CD8-positive, alpha-beta memory T cell (primary cell): ENCODE results near the gene FANCD2OS. TPM values are rescaled to one million over a fixed set of nuclear protein-coding genes. Genes with fewer than 3 reads are reported as not detected.
"Not testable (repeated sequence)": the region's sequence is repeated elsewhere in the genome, so short reads cannot be mapped to it uniquely, and the experiment has no call there.

ENCODE experiments used
- CTCF ChIA-PET: fragments of 350-600 bp; sonication (Branson Sonifier 250); formaldehyde crosslinking; loops from one replicate; lab custom pipeline; 2021; ENCODE audit warnings: antibody characterized with exemption; lab: Charles Lee
- POLR2A ChIA-PET: fragments of 350-600 bp; sonication (Branson Sonifier 250); formaldehyde crosslinking; loops from one replicate; lab custom pipeline; 2021; ENCODE audit warnings: antibody characterized with exemption; lab: Charles Lee
- DNase-seq, 5 donors: peaks; one replicate each; pipeline versions ENCODE4 v3.0.0 to v3.0.0-alpha.2; 2020 to 2022; ENCODE audit warnings: mixed read lengths in 1 of 5
- H3K27ac ChIP-seq: one replicate; pipeline ENCODE4 v1.7.0; 2013; ENCODE audit warnings: low read depth, mild to moderate bottlenecking, low read length, moderate library complexity
- H3K27me3 ChIP-seq: 2 replicates; pipeline ENCODE4 v1.7.0; 2013; ENCODE audit warnings: low read length, mild to moderate bottlenecking; ENCODE audit not compliant: insufficient read depth, poor library complexity, severe bottlenecking
- H3K36me3 ChIP-seq: 2 replicates; pipeline ENCODE4 v1.7.0; 2013; ENCODE audit warnings: mild to moderate bottlenecking, low read length, moderate library complexity; ENCODE audit not compliant: insufficient read depth
- H3K4me1 ChIP-seq: 2 replicates; pipeline ENCODE4 v1.7.0; 2013; ENCODE audit warnings: mild to moderate bottlenecking, low read length, moderate library complexity; ENCODE audit not compliant: insufficient read depth
- H3K4me3 ChIP-seq: 2 replicates; pipeline ENCODE4 v1.7.0; 2013; ENCODE audit warnings: mild to moderate bottlenecking, low read length
- H3K9me3 ChIP-seq: 2 replicates; pipeline ENCODE4 v1.7.0; 2013; ENCODE audit warnings: mild to moderate bottlenecking, low read length
- H3K27ac Mint-ChIP-seq, 8 donors: one replicate each; pipeline ENCODE4 v1.8.0; 2020 to 2021; ENCODE audit warnings: mixed read lengths in 8 of 8, mild to moderate bottlenecking in 6 of 8, inconsistent platforms in 3 of 8, moderate library complexity in 3 of 8
- H3K27me3 Mint-ChIP-seq, 2 donors: one replicate each; pipeline ENCODE4 v1.8.0; 2020 to 2021; ENCODE audit warnings: mixed read lengths in 2 of 2, mild to moderate bottlenecking in 1 of 2, moderate library complexity in 1 of 2
- H3K36me3 Mint-ChIP-seq, 3 donors: one replicate each; pipeline ENCODE4 v1.8.0; 2020 to 2021; ENCODE audit warnings: mixed read lengths in 3 of 3, inconsistent platforms in 1 of 3, mild to moderate bottlenecking in 1 of 3
- H3K4me1 Mint-ChIP-seq, 3 donors: one replicate each; pipeline ENCODE4 v1.8.0; 2020 to 2021; ENCODE audit warnings: mixed read lengths in 3 of 3, inconsistent platforms in 1 of 3, mild to moderate bottlenecking in 1 of 3
- H3K4me3 Mint-ChIP-seq, 7 donors: one replicate each; pipeline ENCODE4 v1.8.0; 2020 to 2021; ENCODE audit warnings: mixed read lengths in 7 of 7, mild to moderate bottlenecking in 6 of 7, moderate library complexity in 4 of 7, inconsistent platforms in 2 of 7
- H3K9me3 Mint-ChIP-seq, 5 donors: one replicate each; pipeline ENCODE4 v1.8.0; 2020 to 2022; ENCODE audit warnings: mixed read lengths in 5 of 5, mild to moderate bottlenecking in 3 of 5, moderate library complexity in 2 of 5, inconsistent platforms in 1 of 5
- polyA plus RNA-seq: library from polyadenylated mRNA; unstranded; fragments of 300-500 nt; fragmentation: Illumina TruSeq; gene quantifications from one replicate; pipeline ENCODE4 v1.2.3, GENCODE V29; 2021
- total RNA-seq, 2 experiments: library from RNA; stranded (reverse); gene quantifications; one replicate each; pipeline ENCODE4 v1.2.3, GENCODE V29; 2021

FANCD2OS gene
- total and polyA plus RNA-seq, 3 experiments from 2014 or later = not detected

- no peaks in the 10 kb centered on the region for H3K27me3 Mint-ChIP-seq
- H3K9me3 ChIP-seq = no peaks in the 10 kb centered on the region
- peak in 2 of 5 donors; percentile 7 to 16 for DNase-seq
- H3K36me3 Mint-ChIP-seq = peaks cover 0 to 31% (median 2%) of the 10 kb centered on the region in 3 donors
- no peaks in the 10 kb centered on the region for H3K27me3 ChIP-seq
- H3K27ac Mint-ChIP-seq = peak overlapping the region; percentile 69 to 98 (median 93)
- ChIA-PET POLR2A (interaction anchor here (0.6 kb wide), 1 partner anchor 13 kb away, joined by 4 read pairs; no protein-coding TSS in a partner anchor), CTCF (interaction anchor here (1.4 to 1.6 kb wide), 2 partner anchors 23 to 210 kb away, joined by 3 to 7 read pairs; no protein-coding TSS in a partner anchor)
- H3K4me1 Mint-ChIP-seq = peaks cover 36 to 46% (median 44%) of the 10 kb centered on the region in 3 donors
- H3K4me1 ChIP-seq = peaks cover 30% of the 10 kb centered on the region
- no peaks in the 10 kb centered on the region for H3K9me3 Mint-ChIP-seq
- H3K36me3 ChIP-seq = peaks cover 5% of the 10 kb centered on the region
- peak overlapping the region; percentile 83 to 99 (median 90) for H3K4me3 Mint-ChIP-seq
- peak overlapping the region; percentile 90 for H3K27ac ChIP-seq
- peak overlapping the region; percentile 74 for H3K4me3 ChIP-seq
Measured at GRCh38 chr3:10142707-10143560, 34.9 kb upstream of the FANCD2OS start.

GRCh38 chr3:10140996-10141546 is 33.0 kb upstream of the FANCD2OS start:
- Histone ChIP-seq H3K27me3 (no peaks in the 10 kb centered on the region), H3K9me3 (no peaks in the 10 kb centered on the region), H3K4me1 (peaks cover 30% of the 10 kb centered on the region), H3K27ac (peak overlapping the region; percentile 90), H3K36me3 (peaks cover 5% of the 10 kb centered on the region), H3K4me3 (peak overlapping the region; percentile 74)
- ChIA-PET POLR2A (interaction anchor here (0.6 to 1.3 kb wide), 7 partner anchors 45 to 357 kb away, joined by 3 to 12 read pairs (median 4); partner anchors contain the start of gene TATDN2), CTCF (interaction anchor here (0.8 to 1.4 kb wide), 9 partner anchors 11 to 209 kb away, joined by 3 to 7 read pairs (median 3); no protein-coding TSS in a partner anchor)
- H3K27me3 Mint-ChIP-seq = no peaks in the 10 kb centered on the region
- peak in 1 of 5 donors; percentile 2 for DNase-seq
- peak overlapping the region; percentile 83 to 99 (median 90) for H3K4me3 Mint-ChIP-seq
- peak overlapping the region in 7 of 8 donors; percentile 82 to 98 (median 93) for H3K27ac Mint-ChIP-seq
- H3K4me1 Mint-ChIP-seq = peaks cover 29 to 37% (median 35%) of the 10 kb centered on the region in 3 donors
- peaks cover 0 to 22% (median 2%) of the 10 kb centered on the region in 3 donors for H3K36me3 Mint-ChIP-seq
- H3K9me3 Mint-ChIP-seq = no peaks in the 10 kb centered on the region

- H3K36me3 Mint-ChIP-seq = peaks cover 0 to 6% (median 1%) of the 10 kb centered on the region in 3 donors
- Histone ChIP-seq H3K36me3 (no peaks in the 10 kb centered on the region), H3K27ac (no peak overlapping the region), H3K27me3 (no peaks in the 10 kb centered on the region), H3K4me3 (no peak overlapping the region), H3K9me3 (no peaks in the 10 kb centered on the region), H3K4me1 (peaks cover 4% of the 10 kb centered on the region)
- H3K4me1 Mint-ChIP-seq = peaks cover 4 to 6% (median 6%) of the 10 kb centered on the region in 3 donors
- no peak for DNase-seq
- H3K9me3 Mint-ChIP-seq = no peaks in the 10 kb centered on the region
- ChIA-PET POLR2A (no interaction called here), CTCF (no interaction called here)
- peak overlapping the region in 1 of 8 donors; percentile 78 for H3K27ac Mint-ChIP-seq
- peak overlapping the region in 1 of 7 donors; percentile 72 for H3K4me3 Mint-ChIP-seq
- H3K27me3 Mint-ChIP-seq = no peaks in the 10 kb centered on the region
Measured at GRCh38 chr3:10137178-10137577, 29.1 kb upstream of the FANCD2OS start.

- H3K4me3 ChIP-seq = no peak overlapping the region
- H3K27me3 ChIP-seq = no peaks in the 10 kb centered on the region
- ChIA-PET POLR2A (no interaction called here), CTCF (interaction anchor here (0.8 kb wide), 1 partner anchor 20 kb away, joined by 3 read pairs; no protein-coding TSS in a partner anchor)
- Mint-ChIP-seq H3K27ac (no peak overlapping the region), H3K27me3 (no peaks in the 10 kb centered on the region), H3K4me3 (no peak overlapping the region), H3K4me1 (peaks cover 3 to 6% (median 6%) of the 10 kb centered on the region in 3 donors), H3K36me3 (peaks cover 0 to 1% (median under 1%) of the 10 kb centered on the region in 3 donors), H3K9me3 (no peaks in the 10 kb centered on the region)
- H3K4me1 ChIP-seq = peaks cover 4% of the 10 kb centered on the region
- no peak for DNase-seq
- H3K36me3 ChIP-seq = no peaks in the 10 kb centered on the region
- no peak overlapping the region for H3K27ac ChIP-seq
- H3K9me3 ChIP-seq = no peaks in the 10 kb centered on the region
Measured at GRCh38 chr3:10136426-10137005, 28.5 kb upstream of the FANCD2OS start.

- POLR2A ChIA-PET = interaction anchor here (0.6 kb wide), 1 partner anchor 203 kb away, joined by 3 read pairs; no protein-coding TSS in a partner anchor
- H3K4me3 Mint-ChIP-seq, H3K4me1 ChIP-seq, H3K27me3 ChIP-seq, H3K27ac ChIP-seq, H3K9me3 ChIP-seq, H3K36me3 Mint-ChIP-seq, H3K4me3 ChIP-seq, H3K4me1 Mint-ChIP-seq, H3K36me3 ChIP-seq, H3K9me3 Mint-ChIP-seq, H3K27ac Mint-ChIP-seq, DNase-seq, H3K27me3 Mint-ChIP-seq: not testable (repeated sequence)
- CTCF ChIA-PET = interaction anchor here (0.7 to 0.8 kb wide), 2 partner anchors 11 to 19 kb away, joined by 3 read pairs; no protein-coding TSS in a partner anchor
Measured at GRCh38 chr3:10135872-10136271, 27.8 kb upstream of the FANCD2OS start.

- POLR2A ChIA-PET = no interaction called here
- Histone ChIP-seq H3K9me3 (no peaks in the 10 kb centered on the region), H3K36me3 (peaks cover 23% of the 10 kb centered on the region), H3K27me3 (no peaks in the 10 kb centered on the region), H3K4me3 (no peak overlapping the region), H3K27ac (no peak overlapping the region), H3K4me1 (peaks cover 11% of the 10 kb centered on the region)
- no peak overlapping the region for H3K4me3 Mint-ChIP-seq
- H3K36me3 Mint-ChIP-seq = peaks cover 7 to 66% (median 25%) of the 10 kb centered on the region in 3 donors
- H3K9me3 Mint-ChIP-seq = no peaks in the 10 kb centered on the region
- peaks cover 33 to 52% (median 49%) of the 10 kb centered on the region in 3 donors for H3K4me1 Mint-ChIP-seq
- H3K27me3 Mint-ChIP-seq = no peaks in the 10 kb centered on the region
- CTCF ChIA-PET = no interaction called here
- no peak for DNase-seq
- H3K27ac Mint-ChIP-seq = peak overlapping the region in 6 of 8 donors; percentile 9 to 70 (median 38)
Measured at GRCh38 chr3:10122724-10123123, 14.7 kb upstream of the FANCD2OS start.

GRCh38 chr3:10121064-10121463 is 13.0 kb upstream of the FANCD2OS start:
- Mint-ChIP-seq H3K9me3 (no peaks in the 10 kb centered on the region), H3K4me3 (peak overlapping the region in 1 of 7 donors; percentile 50), H3K36me3 (peaks cover 0 to 55% (median 15%) of the 10 kb centered on the region in 3 donors), H3K27ac (peak overlapping the region in 6 of 8 donors; percentile 5 to 83 (median 61)), H3K27me3 (no peaks in the 10 kb centered on the region), H3K4me1 (peaks cover 46 to 66% (median 64%) of the 10 kb centered on the region in 3 donors)
- POLR2A ChIA-PET = no interaction called here
- Histone ChIP-seq H3K36me3 (peaks cover 14% of the 10 kb centered on the region), H3K4me1 (peaks cover 27% of the 10 kb centered on the region), H3K27me3 (no peaks in the 10 kb centered on the region), H3K4me3 (no peak overlapping the region), H3K9me3 (no peaks in the 10 kb centered on the region), H3K27ac (no peak overlapping the region)
- CTCF ChIA-PET = no interaction called here
- no peak for DNase-seq
